DMS114 treated with DMSO at 0.1 percent for 48 hours (cell line): ENCODE results near the gene CALY.

Source experiments
- DNase-seq: peaks from one replicate; lab custom pipeline; 2025; ENCODE audit not compliant: unreplicated experiment; lab: John Stamatoyannopoulos, UW

CALY gene

DNA sequence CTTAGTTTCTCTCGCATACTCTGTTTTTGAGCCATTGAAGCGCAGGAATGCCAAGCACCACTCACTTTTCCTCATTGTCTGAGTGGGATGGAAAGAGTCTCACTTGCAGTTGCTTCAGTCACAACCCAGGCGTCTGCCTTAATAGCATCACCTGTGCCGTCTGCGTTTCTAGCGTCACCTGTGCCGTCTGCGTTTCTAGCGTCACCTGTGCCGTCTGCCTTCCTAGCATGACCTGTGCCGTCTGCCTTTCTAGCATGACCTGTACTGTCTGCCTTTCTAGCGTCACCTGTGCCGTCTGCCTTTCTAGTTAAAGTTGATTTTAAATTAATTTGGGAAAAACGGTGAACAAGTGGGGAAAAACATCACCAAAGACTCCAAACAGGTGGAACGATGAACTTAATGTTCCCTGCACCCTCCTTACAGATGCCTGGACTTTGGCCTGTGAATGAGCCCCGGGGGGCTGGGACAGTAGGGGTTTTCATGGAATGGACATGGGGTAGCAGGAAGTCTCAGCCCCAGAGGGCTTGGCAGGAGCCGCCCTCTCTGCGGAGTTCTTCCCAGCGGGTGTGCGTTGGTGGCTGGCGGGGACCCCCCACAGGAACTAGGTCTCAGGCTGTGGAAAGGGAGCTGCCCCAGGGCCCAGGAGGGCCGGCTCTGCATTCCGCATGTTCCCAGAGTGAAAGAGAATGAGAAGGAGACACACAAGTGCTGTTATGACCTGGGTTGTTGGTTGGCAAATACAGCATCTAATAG, 24.5 kb downstream of the CALY start:
- no peak for DNase-seq

DNA sequence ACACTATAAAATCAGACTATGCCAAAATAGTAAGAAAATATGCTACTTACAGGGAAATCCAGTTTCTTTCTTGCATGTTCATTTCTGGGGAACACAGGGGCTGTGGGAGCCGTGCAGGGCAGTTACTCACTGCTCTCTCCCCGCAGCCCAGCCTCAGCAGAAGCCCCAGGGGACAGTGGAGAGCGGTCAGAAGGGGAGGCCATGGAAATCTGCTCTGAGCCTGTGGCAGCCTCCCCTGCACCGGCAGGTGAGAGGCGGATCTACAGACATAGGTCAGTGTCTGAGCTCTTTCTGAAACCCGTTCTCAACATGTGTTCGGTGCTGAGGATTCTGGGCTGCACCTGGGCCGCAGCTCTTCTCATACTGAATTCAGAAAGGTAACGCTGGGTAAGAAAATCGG, 25.1 kb downstream of the CALY start:
- no peak for DNase-seq

DNA sequence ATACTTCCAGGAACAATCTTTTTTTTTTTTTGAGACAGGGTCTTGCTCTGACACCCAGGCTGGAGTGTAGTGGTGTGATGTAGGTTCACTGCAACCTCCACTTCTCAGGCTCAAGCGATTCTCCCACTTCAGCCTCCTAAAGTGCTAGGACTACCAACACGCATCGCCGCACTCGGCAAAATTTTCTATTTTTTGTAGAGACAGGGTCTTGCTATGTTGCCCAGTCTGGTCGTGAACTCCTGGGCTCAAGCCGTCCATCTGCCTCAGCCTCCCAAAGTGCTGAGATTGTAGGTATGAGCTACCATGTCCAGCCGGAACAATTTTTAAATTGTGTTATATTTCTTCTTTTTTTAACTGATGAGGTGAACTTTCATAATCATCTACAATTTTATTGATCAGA, 25.9 kb downstream of the CALY start:
- no peak for DNase-seq

DNA sequence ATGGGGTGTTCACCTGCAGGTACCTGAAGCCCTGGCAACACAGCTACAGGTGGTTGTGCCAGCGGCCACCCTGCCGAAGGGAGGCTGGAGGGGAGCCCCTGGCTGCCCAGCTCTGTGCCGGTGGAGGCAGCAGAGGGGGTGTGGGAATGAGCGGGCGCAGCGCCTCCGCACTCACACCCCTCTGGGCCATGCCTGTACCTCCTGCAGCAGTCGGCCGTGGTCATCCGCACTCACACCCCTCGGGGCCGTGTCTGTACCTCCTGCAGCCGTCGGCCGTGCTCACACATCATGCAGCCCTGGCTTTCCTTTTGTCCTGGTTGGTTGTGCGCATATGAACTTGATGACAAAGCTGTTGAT, 26.3 kb downstream of the CALY start:
- no peak for DNase-seq

DNA sequence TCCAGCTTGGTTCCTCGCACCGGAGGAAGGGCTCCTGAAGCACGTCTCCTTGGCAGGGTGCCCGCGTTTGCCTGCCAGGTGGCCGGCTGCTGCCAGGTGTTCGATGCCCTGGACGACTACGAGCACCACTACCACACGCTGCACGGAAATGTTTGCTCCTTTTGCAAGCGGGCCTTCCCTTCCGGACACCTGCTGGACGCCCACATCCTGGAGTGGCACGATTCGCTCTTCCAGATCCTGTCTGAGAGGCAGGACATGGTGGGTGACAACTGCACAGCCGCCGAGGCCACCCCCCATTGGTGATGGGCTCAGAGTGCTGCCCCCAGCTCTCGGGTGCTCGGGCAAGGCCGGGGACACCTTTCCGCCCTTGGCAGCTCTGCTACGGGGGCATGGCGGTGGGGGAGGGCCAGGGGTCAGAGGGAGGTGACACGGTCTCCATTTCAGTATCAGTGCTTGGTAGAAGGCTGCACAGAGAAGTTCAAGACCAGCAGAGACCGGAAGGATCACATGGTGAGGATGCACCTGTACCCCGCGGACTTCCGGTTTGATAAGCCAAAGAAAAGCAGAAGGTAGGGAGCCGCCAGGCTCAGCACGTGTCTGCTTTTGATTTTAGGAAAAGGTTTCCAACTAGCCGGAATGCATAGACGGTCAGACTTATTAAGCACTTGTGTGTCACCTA, 26.8 kb downstream of the CALY start:
- DNase-seq, result no peak

DNA sequence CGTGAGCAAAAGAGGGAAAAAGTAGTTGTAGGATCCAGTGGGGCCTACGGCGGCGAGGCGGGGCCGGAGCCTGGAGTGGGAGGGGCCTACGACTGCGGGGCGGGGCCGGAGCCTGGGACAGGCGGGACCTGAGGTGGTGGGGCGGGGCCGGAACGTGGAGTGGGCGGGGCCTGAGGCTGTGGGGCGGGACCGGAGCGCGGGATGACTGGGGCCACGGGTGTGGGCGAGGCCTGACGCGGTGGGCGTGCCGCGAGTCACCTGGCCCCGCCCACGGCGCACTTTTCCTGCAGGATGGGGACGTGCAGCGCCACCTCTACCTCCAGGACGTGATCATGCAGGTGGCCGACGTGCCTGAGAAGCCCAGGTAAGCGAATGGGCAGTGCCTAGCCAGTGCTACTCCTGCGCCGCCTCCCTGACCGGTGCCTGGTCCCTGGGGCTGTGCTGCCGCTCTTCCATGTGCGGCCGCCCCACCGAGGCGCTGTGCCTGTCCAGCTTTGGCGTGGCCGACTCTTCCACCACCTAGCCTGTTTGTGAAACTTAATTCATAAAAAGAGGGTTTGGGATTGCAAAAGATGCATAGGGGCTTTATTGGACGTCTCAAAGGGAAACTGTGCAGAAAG, 27.5 kb downstream of the CALY start:
- peak; percentile 72 for DNase-seq

DNA sequence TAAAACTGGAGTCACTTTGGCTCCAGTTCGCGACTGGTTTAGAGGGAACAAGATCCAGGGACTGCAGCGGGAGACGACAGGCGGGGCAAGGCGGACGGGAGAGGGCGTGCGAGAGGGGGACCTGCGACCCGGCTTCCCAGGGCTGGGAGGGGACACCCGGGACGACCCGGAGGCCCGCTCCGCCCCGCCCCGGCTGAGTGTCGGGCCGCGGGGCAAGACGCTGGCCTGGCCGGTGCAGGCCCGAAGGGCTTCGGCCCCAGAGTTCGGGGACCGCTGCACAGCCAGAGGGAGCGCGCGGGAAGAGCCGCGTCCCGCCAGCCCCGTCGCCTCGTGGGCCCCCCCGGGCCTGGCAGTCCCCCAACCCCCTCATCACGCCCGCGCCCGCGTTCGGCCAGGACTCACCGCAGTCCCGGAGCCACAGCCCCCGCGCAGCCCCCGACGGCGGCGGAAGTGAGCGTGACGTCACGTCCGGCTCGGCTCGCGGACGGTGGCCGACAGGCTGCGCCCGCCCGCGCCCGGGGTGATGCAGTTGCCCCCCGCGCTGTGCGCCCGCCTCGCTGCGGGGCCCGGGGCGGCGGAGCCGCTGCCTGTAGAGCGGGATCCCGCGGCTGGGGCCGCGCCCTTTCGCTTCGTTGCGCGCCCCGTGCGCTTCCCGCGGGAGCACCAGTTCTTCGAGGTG, 28.1 kb downstream of the CALY start, which contains the start of the genes TUBGCP2 and ZNF511:
Gene TUBGCP2 (minus strand): TSS at position 452 of the 679 bp plus-strand sequence. CDS start 5,931 bp downstream, outside the sequence.
Gene ZNF511 (plus strand): TSS at position 494 of the 679 bp plus-strand sequence. CDS start 30 bp downstream, at position 524.
- DNase-seq, result peak; percentile 72

DNA sequence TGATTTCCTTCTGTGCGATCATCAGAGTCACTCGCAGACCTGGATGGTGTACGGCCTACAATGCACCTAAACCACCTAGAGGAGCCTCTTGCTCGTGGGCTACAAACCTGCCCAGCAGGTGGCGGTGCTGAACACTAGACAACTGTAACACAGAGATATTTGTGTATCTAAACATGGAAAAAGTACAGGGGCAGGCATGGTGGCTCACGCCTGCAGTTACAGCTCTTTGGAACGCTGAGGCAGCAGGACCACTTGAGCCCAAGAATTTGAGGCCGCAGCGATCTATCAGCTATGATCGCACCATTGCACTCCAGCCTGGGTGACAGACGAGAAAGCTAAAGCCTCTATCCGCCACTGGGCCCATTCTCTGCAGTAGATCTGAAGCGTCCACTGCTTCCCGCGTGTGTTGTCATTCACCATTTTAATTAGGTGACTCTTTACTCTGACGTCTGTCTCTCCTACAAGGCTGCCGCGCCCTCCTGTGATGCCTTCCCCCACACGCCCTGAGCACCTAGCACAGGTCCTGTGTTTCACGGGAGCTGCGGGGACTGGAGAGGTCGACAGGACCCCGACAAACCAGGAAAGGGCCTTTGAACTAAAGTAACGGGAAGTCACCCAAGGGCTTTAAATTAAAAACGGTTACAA, 28.8 kb downstream of the CALY start:
- DNase-seq, result peak; percentile 32

DNA sequence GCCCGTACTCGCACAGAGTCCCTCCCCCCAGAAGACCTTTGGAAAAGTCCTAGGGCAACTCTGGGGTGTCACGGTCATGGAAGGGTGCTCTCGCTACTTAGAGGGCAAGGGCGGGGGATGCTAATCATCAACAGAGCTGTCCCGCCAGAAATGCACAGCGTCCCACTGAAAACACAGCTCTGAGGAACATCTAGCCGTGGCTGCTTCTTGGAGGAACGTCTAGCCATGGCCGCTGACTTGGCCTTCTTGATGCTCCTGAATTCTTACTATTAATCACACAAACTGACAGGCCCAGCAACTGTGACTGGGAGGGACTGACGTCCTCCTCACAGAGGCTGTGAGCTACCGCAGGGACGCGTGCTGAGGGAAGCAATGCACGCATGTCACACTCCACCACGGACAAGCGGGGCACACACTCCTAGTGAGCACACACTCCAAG, 29.7 kb downstream of the CALY start:
- no peak for DNase-seq

DNA sequence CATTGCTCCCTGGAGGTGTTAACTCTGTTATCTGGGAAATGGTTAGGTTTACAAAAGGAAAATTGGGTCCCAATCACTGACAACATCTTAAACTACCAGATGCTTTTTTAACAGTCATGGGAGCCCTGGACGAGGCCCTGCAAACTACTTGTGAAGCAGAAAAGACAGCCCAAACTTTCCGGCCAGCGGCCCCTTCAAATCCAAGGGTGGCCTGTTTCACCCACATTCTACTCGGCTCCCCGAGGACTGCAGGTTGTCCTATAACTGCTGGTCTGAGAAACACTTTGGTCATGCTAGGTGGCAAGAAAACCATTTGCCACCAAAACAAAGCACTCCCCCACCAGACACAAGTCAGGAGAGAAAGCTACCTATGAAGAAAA, 30.6 kb downstream of the CALY start:
- DNase-seq, result no peak

DNA sequence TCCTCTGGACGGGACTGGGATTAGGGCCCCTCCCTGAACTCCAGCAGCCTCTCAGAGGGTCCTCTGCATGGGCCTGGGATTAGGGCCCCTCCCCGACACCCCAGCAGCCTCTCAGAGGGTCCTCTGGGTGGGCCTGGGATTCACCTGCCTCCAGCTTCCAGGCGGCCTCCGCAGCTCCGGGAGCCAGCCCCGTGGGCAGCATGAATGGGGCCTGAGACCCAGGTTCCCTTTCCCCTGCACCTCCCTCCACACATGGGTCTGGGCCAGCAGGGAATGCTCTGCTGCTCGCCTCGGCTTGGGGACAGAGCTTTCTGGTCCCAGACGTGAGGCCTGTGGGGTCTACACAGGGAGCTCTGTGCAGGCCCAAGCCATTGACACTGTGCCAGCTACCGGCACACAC, 33.5 kb downstream of the CALY start:
- no peak for DNase-seq

DNA sequence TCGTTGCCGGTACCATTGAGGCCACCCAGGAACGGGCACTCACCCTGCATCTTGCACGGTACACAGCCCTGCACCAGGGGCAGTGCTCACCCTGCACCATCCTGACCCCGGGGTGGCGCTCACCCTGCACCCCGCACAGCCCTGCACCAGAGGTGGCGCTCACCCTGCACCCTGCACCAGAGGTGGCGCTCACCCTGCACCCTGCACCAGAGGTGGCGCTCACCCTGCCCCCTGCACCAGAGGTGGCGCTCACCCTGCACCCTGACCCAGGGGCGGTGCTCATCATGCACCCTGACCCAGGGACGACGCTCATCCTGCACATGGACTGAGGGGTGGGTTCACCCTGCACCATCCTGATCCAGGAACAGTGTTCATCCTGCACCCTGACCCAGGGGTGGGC, 34.5 kb downstream of the CALY start:
- DNase-seq, result no peak

DNA sequence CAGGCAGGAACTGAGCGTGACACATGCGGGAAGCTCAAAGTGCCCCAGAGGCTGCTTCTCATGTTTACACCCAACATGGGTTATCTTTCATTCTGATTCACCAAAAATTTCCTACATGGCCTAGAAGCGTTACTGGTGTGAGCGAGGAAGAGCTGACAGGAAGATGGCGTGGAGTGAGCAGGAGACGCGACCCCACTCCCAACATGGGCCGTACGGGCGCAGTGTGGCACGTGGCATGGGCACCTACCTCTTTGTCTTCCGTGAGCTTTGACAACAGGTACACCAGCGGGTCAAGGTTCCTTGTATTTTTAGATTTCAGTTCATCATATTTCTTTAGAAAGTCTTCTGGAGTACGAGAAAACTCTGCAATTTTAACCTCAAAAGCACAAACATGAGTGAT, 37.0 kb downstream of the CALY start:
- DNase-seq, result no peak

DNA sequence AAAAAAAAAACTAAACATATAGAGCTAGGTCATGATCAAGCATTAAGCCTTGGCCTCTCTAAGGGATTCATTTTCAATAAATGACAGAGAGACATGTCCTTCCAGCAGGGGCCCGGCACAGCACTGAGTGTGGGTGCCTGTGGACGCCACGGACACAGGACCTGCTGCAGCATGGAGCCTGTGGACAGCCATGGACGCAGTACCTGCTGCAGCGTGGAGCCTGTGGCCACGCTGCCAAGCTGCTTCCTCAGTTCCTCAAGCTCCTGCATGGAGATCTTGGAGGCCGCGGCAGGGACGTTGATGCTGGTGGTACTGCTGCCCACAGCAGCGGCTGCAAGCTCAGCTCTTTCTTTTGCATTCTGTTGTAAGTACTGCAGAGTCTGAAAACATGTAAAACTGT, 37.5 kb downstream of the CALY start:
- DNase-seq, result no peak

DNA sequence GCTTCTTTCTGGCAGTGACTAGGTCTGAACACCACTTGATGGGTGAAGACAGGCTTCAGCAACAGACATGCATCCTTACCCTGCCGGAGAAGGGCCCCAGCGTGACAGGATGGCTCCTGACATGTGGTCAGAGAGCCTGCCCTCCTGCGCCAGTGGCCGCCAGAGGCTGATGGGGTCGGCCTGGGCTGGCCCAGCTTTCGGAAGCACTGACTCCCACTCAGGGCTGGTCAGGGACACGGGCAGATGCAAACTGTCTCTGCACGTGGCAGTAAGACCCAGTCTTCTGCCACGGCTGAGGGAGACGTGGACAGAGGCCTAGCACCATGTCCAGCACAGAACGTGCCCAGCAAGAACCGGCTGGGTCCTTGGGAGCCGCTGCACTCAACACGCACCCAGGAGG, 38.2 kb downstream of the CALY start:
- DNase-seq, result no peak

DNA sequence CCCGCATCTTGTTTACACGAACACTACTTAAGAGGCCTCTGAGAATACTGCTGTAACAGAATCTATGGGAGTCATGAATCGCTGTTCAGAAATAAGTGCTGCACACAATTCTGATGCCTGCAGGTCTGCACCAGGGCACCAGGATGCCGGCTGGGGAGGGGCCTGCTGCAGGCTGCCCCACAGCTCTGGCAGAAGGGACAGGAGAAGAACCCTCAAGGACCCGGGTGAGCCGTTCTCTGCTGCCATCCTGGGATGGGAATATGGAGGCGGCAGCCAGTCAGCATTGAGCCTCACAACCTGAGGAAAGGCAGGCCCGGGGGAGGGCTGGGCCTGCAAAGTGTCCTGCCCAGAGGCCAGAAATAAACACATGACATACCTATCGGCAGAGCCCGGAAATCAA, 39.2 kb downstream of the CALY start:
- no peak for DNase-seq

DNA sequence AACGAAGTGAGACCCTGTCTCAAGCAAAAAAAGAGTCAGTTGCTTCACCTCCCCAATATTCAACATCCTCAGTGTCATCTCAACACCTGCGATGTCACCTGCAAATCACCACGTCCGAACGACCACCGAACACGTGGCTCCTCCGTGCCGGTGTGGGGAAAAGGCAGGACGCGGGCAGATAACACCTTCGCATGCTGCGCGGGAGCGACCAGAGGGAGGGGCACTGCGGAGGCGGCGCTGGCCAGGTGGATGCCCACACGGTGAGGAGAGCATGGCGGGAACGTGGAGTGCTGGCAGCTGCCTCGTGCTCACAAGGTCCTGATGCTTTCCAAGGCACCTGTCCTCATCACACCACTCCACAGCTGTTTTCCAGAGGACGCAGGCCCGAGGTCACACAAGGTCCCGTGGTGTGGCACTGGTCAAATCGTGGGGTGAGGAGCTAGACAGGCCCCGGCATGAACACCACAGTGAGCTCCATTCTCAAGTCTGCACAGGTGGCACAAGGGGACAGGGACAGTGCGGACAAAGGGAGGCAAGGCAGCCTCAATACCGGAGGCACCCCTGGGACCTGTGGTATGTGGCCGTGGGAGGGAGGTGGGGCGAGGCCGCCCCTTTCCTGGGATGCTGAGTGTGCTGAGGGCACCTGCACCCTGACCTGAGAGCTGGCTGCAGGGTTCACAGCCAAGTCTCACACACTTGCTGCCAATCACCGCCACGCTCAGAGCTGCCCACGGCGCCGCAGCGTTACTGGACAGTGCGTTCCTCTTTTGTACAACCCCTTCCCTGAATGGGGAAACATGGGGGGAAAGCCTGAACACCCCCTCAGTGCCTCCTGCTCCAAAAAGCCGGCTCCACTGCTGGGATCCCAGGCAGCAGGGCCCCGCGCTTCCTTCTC, 41.0 kb downstream of the CALY start:
- no peak for DNase-seq

DNA sequence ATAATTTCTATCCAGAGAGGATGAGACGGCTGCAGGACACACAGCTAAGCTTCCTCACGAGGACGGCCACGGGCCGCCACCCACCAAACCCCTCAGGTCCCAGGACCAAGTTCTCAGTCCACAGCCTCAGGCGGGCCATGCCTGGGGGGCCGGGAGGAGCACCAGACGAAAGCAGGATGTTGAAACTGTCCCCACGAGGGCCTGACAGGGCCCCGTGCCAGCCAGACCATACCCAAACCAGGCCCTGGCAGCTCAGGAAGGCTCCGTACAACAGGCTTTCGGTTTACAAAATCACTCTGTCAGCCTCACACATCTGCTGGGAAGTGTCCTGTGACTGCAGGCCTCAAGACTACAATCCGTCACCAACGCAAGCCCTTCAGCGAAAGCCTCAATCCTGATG, 42.5 kb downstream of the CALY start:
- DNase-seq, result no peak

DNA sequence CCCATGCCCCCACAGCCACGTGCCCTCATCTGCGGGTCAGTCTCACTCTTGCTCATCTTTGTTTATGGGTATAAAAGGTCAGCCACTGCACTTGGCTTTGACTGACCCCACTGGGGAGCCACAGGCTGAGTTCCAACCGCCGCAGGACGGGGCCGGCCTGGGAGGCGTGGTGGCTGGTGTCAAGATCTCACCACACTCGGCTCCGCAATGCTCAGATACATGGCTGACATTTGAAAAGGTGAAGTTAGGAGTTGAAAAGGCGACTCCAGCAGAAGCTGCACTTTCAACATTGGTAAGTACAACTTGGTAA, 42.9 kb downstream of the CALY start:
- no peak for DNase-seq
